IMR-90 (cell line): ENCODE data around the gene TBCD.

Experiments
- BHLHE40 ChIP-seq: fragments of 150-350 bp; IDR thresholded peaks from 2 replicates; pipeline ENCODE4 v1.6.1; 2016; ENCODE audit warnings: mild to moderate bottlenecking, low read depth, low read length
- CTCF ChIP-seq: conservative IDR thresholded peaks from 2 replicates; pipeline ENCODE4 v1.5.1; 2012; ENCODE audit warnings: mild to moderate bottlenecking, low read depth, low read length, improper control_type of control experiment
- ELK1 ChIP-seq: fragments of 150-350 bp; IDR thresholded peaks from 2 replicates; pipeline ENCODE4 v1.6.1; 2016; ENCODE audit warnings: low read depth, mild to moderate bottlenecking, low read length, moderate library complexity, borderline replicate concordance
- MAFK ChIP-seq: IDR thresholded peaks from 2 replicates; pipeline ENCODE4 v1.6.1; 2012; ENCODE audit warnings: low read depth, low read length, improper control_type of control experiment
- MAZ ChIP-seq: IDR thresholded peaks from 2 replicates; pipeline ENCODE4 v1.6.1; 2012; ENCODE audit warnings: low read depth, mild to moderate bottlenecking, low read length, improper control_type of control experiment, moderate library complexity, borderline replicate concordance
- MXI1 ChIP-seq: IDR thresholded peaks from 2 replicates; pipeline ENCODE4 v1.6.1; 2012; ENCODE audit warnings: low read depth, mild to moderate bottlenecking, low read length, moderate library complexity, borderline replicate concordance
- POLR2A ChIP-seq: IDR thresholded peaks from 2 replicates; pipeline ENCODE4 v1.6.1; 2012; ENCODE audit warnings: mild to moderate bottlenecking, low read depth, low read length
- RAD21 ChIP-seq: IDR thresholded peaks from 2 replicates; pipeline ENCODE4 v1.6.1; 2012; ENCODE audit warnings: low read length, improper control_type of control experiment
- RFX5 ChIP-seq: IDR thresholded peaks from 2 replicates; pipeline ENCODE4 v1.8.0; 2012; ENCODE audit warnings: low read depth, mild to moderate bottlenecking, low read length, moderate library complexity
- SMC3 ChIP-seq: fragments of 150-350 bp; IDR thresholded peaks from 2 replicates; pipeline ENCODE4 v1.6.1; 2016; ENCODE audit warnings: low read depth, mild to moderate bottlenecking, antibody characterized with exemption, low read length, moderate library complexity
- USF2 ChIP-seq: fragments of 150-350 bp; IDR thresholded peaks from 2 replicates; pipeline ENCODE4 v1.6.1; 2017; ENCODE audit warnings: mild to moderate bottlenecking, antibody characterized with exemption, low read length, low read depth

- TF ChIP-seq CTCF (no peak), BHLHE40 (no peak), USF2 (no peak), POLR2A (no peak), SMC3 (no peak), RAD21 (no peak), MAZ (no peak), MXI1 (no peak), RFX5 (no peak), ELK1 (no peak), MAFK (no peak)
Measured at GRCh38 chr17:82874011-82874835, 122.4 kb downstream of the TBCD start.
